Central memory CD4-positive, alpha-beta T cell (primary cell): ENCODE data around the gene DUSP2.
A peak's percentile ranks its signal among the peaks of the same experiment; 100 is the strongest.
"Not testable (repeated sequence)": the region's sequence is repeated elsewhere in the genome, so short reads cannot be mapped to it uniquely, and the experiment has no call there.

Source experiments
- DNase-seq: peaks from one replicate; pipeline ENCODE4 v3.0.0; 2022

DUSP2 gene

GRCh38 chr2:96146881-96147592 lies 1.8 kb upstream of the DUSP2 start:
- no peak for DNase-seq

GRCh38 chr2:96146153-96146880 lies 1.1 kb upstream of the DUSP2 start:
- peak; percentile 95 for DNase-seq

GRCh38 chr2:96145848-96146152 lies 560 bp upstream of the DUSP2 start:
- no peak for DNase-seq

- peak; percentile 42 for DNase-seq
Observed at GRCh38 chr2:96144481-96145035, 682 bp downstream of the DUSP2 start.

GRCh38 chr2:96143848-96144480 lies 1.3 kb downstream of the DUSP2 start:
- DNase-seq, result peak; percentile 42

- DNase-seq, result no peak
Observed at GRCh38 chr2:96143231-96143847, 1.9 kb downstream of the DUSP2 start.

GRCh38 chr2:96142217-96143113 lies 2.8 kb downstream of the DUSP2 start:
- DNase-seq, result peak; percentile 60

- not testable (repeated sequence) for DNase-seq
Observed at GRCh38 chr2:96141624-96141967, 3.6 kb downstream of the DUSP2 start.

- DNase-seq, result no peak
Observed at GRCh38 chr2:96140941-96141623, 4.2 kb downstream of the DUSP2 start.

- no peak for DNase-seq
Observed at GRCh38 chr2:96139181-96139758, 6.0 kb downstream of the DUSP2 start.

- peak; percentile 63 for DNase-seq
Observed at GRCh38 chr2:96138179-96139145, 6.8 kb downstream of the DUSP2 start, which contains the start of gene ASTL. ASTL (minus strand) TSS chr2:96138502; CDS start chr2:96138436, 66 bp downstream.

- DNase-seq, result no peak
Observed at GRCh38 chr2:96137321-96138178, 7.7 kb downstream of the DUSP2 start.

GRCh38 chr2:96136129-96136720 lies 9.0 kb downstream of the DUSP2 start:
- DNase-seq, result no peak

- no peak for DNase-seq
Observed at GRCh38 chr2:96135621-96136020, 9.6 kb downstream of the DUSP2 start.

- no peak for DNase-seq
Observed at GRCh38 chr2:96135171-96135570, 10.1 kb downstream of the DUSP2 start.

GRCh38 chr2:96134421-96134820 lies 10.8 kb downstream of the DUSP2 start:
- no peak for DNase-seq

- DNase-seq, result no peak
Observed at GRCh38 chr2:96131813-96132745, 13.2 kb downstream of the DUSP2 start.
